Inflammatory macrophage treated with lipopolysaccharide for 1 hour (primary cell): ENCODE measurements around the gene ALKBH5.

Source experiments
- DNase-seq, 2 donors: peaks; one replicate each; pipeline ENCODE4 v3.0.0-alpha.2; 2020 to 2022

The ALKBH5 gene

GRCh38 chr17:18225121-18225641 lies 41.6 kb downstream of the ALKBH5 start, which contains the start of gene LLGL1:
TSS of gene LLGL1 (plus strand) at chr17:18225635. CDS start at chr17:18225683, 48 bp downstream.
- DNase-seq: peak; percentile 93 to 95

GRCh38 chr17:18225642-18226283 lies 42.1 kb downstream of the ALKBH5 start:
- DNase-seq: no peak

- peak; percentile 31 to 43 for DNase-seq
These were observed 42.8 kb downstream of the ALKBH5 start for GRCh38 chr17:18226284-18226945.

DNA sequence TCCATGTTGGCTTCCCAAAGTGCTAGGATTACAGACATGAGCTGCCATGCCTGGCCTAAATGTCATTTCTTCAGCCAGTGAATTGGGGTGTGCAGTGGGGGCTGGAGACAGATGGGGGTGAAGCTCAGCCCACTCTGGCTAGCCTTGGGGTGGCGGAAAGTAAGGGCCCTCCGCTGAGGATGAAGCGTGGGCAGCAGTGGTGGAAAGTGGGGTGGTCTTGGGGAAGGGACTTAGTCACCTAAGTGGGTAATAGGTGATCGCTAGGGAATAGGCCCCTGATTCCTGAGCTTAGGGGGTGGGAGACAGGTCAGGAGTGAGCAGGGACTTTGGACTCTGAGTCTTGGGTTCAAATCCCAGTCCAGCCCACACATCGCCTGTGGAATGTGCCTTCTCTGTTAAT lies 44.0 kb downstream of the ALKBH5 start:
- no peak for DNase-seq

DNA sequence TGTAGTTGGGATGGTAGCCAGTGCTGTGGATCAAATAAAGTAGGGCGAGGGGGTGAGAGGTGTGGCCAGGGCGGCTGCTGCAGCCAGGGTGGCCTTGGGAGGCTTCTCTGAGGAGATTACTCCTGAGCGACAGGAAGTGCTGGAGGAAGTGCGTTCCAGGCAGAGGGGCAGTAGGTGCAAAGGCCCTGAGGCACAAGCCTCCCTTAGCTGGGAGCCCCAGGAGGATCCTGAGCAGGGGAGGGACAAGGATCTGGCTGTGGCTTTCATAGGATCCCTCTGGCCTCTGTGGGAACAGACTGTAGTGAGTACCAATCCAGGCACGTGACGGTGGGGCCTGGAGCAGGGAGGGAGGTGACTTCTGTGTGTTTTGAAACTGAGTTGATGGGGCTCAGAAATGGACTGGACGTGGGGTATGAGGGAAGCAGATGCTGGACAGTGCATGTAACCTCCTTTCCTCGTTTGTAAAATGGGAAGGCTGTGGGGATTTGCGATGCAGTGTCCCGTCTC lies 44.6 kb downstream of the ALKBH5 start:
- DNase-seq: no peak

GRCh38 chr17:18229254-18229653 lies 45.6 kb downstream of the ALKBH5 start:
- no peak for DNase-seq

GRCh38 chr17:18229771-18230170 lies 46.1 kb downstream of the ALKBH5 start:
- no peak for DNase-seq

- no peak for DNase-seq
These were observed 46.9 kb downstream of the ALKBH5 start for GRCh38 chr17:18230288-18231141.

DNA sequence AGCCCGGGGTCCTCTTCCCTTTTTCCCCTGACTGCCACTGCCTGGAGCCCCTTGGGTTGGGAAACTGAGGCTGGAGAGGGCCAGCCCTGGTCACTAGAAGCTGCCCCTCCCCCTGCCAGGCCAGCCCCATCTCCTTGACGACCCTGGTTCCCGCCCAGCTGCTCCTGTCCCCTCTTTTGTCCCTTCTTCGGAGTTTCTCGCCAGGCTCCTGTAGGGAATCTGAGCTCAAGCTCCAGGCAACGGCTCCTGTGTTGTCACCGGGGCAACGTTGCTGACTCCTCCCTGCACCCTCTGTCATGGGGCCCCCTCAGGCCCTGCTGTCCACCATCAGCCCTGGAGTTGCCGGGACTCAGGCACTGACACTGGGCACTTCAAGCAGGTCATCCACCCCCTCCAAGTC lies 47.5 kb downstream of the ALKBH5 start:
- DNase-seq: no peak

GRCh38 chr17:18233803-18234518 lies 50.3 kb downstream of the ALKBH5 start:
- no peak for DNase-seq

GRCh38 chr17:18234853-18235380 lies 51.3 kb downstream of the ALKBH5 start:
- no peak for DNase-seq

DNA sequence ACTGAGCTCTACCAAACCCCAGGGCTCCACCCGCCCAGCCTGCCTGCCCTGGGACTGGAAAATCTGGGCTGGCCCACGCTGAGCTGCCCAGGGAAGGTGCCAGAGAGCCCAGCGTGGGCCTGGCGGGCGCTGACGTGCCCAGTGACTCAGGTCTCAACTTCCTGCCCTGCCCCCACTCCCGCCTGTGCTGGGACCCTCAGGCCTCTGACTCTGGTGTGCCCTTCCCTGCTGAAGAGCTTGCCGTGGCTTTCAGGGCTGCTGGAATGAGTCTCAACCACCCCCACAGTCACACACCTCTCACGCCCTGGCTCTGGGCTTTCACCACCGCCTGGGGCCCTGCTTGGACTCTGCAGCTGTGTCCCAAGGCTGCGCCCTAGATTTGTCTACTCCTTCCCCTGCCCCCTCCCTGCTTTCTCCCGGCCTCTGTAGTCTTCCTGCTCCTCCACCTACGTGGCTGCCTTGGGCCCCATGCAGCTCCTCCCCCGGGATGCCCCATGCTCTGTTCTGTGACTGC lies 52.2 kb downstream of the ALKBH5 start:
- DNase-seq: peak in 1 of 2 donors; percentile 48

GRCh38 chr17:18236494-18236893 lies 52.9 kb downstream of the ALKBH5 start:
- no peak for DNase-seq

- DNase-seq: no peak
These were observed 53.8 kb downstream of the ALKBH5 start for GRCh38 chr17:18237461-18237860.

- DNase-seq: no peak
These were observed 54.7 kb downstream of the ALKBH5 start for GRCh38 chr17:18238299-18238698.

DNA sequence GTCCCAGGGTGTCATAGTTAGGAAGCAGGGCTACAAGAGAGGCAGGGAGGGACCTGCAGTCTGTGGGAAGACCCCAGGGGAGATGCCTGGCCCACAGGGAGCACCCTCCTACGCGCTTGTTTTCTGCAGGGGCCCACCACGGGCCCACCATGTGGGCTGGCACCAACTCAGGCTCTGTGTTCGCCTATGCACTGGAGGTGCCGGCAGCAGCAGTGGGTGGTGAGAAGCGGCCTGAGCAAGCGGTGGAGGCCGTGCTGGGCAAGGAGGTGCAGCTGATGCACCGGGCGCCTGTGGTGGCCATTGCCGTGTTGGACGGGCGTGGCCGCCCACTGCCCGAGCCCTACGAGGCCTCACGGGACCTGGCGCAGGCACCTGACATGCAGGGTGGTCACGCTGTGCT lies 56.8 kb downstream of the ALKBH5 start:
- DNase-seq: no peak

GRCh38 chr17:18241229-18241871 lies 57.7 kb downstream of the ALKBH5 start:
- no peak for DNase-seq

- no peak for DNase-seq
These were observed 61.6 kb downstream of the ALKBH5 start for GRCh38 chr17:18245038-18245776.

GRCh38 chr17:18246109-18246725 lies 62.6 kb downstream of the ALKBH5 start:
- no peak for DNase-seq
